Measurements from ENCODE around the gene ACIN1.
A peak's percentile ranks its signal among the peaks of the same experiment; 100 is the strongest.

Gene ACIN1, protein sequence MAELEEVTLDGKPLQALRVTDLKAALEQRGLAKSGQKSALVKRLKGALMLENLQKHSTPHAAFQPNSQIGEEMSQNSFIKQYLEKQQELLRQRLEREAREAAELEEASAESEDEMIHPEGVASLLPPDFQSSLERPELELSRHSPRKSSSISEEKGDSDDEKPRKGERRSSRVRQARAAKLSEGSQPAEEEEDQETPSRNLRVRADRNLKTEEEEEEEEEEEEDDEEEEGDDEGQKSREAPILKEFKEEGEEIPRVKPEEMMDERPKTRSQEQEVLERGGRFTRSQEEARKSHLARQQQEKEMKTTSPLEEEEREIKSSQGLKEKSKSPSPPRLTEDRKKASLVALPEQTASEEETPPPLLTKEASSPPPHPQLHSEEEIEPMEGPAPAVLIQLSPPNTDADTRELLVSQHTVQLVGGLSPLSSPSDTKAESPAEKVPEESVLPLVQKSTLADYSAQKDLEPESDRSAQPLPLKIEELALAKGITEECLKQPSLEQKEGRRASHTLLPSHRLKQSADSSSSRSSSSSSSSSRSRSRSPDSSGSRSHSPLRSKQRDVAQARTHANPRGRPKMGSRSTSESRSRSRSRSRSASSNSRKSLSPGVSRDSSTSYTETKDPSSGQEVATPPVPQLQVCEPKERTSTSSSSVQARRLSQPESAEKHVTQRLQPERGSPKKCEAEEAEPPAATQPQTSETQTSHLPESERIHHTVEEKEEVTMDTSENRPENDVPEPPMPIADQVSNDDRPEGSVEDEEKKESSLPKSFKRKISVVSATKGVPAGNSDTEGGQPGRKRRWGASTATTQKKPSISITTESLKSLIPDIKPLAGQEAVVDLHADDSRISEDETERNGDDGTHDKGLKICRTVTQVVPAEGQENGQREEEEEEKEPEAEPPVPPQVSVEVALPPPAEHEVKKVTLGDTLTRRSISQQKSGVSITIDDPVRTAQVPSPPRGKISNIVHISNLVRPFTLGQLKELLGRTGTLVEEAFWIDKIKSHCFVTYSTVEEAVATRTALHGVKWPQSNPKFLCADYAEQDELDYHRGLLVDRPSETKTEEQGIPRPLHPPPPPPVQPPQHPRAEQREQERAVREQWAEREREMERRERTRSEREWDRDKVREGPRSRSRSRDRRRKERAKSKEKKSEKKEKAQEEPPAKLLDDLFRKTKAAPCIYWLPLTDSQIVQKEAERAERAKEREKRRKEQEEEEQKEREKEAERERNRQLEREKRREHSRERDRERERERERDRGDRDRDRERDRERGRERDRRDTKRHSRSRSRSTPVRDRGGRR

DNA sequence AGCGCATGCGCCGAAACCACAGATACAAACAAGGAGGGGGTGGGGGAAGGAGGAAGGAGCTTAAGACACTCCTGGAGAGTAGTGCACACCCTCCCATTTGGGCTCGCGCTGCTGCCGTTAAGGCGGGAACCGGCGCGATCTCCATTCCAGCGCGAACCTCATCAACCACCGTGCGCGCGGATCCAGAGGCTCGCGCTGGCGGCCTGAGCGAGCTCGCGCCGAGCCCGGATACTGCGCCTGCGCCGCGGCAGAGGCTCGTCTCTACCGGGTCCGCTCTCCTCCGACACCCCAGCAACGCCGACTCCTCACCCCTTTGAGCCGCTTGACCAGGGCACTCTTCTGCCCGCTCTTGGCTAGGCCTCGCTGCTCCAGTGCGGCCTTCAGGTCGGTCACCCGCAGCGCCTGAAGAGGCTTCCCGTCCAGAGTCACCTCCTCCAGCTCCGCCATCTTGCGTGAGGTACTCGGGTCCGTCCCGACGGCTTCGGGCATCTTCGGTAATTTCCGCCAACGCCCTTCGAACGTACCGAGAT lies at the start of gene ACIN1:
Gene ACIN1, minus strand, starts transcription at position 471 of the 530 bp plus-strand sequence. Its CDS starts 24 bp downstream, at position 447.
- TF ChIP-seq ZBTB7A (IDR thresholded peaks at IDR 0.05; ENCODE audit: low read depth) (no peak), YY1 (IDR thresholded peaks at IDR 0.05; ENCODE audit: low read depth) (peak; percentile 95), EGR1 (IDR thresholded peaks at IDR 0.05) (no peak), CEBPB (IDR thresholded peaks at IDR 0.05) (no peak), EP300 (IDR thresholded peaks at IDR 0.05; ENCODE audit: borderline replicate concordance) (no peak), RAD21 (IDR thresholded peaks at IDR 0.05; ENCODE audit: low read depth) (no peak), NFIC (IDR thresholded peaks at IDR 0.05) (no peak), TAF1 (IDR thresholded peaks at IDR 0.05; ENCODE audit: low read depth) (peak; percentile 91)
- TF ChIP-seq, protein P1, sequence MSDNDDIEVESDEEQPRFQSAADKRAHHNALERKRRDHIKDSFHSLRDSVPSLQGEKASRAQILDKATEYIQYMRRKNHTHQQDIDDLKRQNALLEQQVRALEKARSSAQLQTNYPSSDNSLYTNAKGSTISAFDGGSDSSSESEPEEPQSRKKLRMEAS (IDR thresholded peaks at IDR 0.05) = peak; percentile 50

DNA sequence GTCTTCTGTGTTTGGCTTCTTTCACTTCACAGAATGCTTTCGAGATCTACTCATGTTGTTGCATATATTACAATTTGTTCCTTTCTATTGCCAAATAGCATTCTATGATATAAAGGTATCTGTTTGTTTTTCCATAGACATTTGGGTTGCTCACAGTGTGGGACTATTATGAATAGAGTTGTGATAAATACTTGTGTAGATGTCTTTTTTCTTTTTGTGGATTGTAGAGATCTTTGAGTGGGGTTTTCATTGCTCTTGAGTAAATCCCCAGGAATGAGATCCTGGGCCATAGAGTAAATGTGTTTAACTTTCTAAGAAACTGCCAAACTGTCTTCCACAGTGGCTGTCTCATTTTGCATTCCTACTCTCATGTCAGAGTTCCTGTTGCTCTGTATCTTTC lies 49.0 kb upstream of the ACIN1 start:
- no peak for TF ChIP-seq ZBTB7A (IDR thresholded peaks at IDR 0.05; ENCODE audit: low read depth)

DNA sequence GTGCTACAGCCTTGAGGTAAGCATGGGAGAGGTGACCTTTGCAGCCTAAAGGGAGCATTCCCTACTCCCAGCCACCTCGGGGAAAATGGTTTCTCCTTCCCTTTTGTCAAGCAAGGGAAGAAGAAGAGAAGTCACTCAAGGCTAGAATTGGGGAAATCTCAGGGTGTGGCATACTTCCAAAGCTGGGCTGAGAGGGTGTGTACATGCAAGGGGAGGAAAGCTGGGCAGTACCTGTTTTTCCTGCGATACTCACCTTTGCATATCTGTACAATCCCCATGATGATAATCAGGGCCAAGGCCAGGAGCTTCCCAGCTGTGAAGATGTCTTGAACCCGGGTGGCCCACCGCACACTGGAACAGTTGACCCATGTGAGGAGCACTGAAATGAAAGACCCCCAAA lies 47.9 kb upstream of the ACIN1 start:
- TF ChIP-seq, protein P2, sequence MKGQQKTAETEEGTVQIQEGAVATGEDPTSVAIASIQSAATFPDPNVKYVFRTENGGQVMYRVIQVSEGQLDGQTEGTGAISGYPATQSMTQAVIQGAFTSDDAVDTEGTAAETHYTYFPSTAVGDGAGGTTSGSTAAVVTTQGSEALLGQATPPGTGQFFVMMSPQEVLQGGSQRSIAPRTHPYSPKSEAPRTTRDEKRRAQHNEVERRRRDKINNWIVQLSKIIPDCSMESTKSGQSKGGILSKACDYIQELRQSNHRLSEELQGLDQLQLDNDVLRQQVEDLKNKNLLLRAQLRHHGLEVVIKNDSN (IDR thresholded peaks at IDR 0.05) = no peak
- TF ChIP-seq EGR1 (IDR thresholded peaks at IDR 0.05) (no peak), TAF1 (IDR thresholded peaks at IDR 0.05; ENCODE audit: low read depth) (no peak), TCF12 (IDR thresholded peaks at IDR 0.05; ENCODE audit: low read depth) (no peak), TEAD4 (IDR thresholded peaks at IDR 0.05) (no peak)
- TF ChIP-seq, protein P3, sequence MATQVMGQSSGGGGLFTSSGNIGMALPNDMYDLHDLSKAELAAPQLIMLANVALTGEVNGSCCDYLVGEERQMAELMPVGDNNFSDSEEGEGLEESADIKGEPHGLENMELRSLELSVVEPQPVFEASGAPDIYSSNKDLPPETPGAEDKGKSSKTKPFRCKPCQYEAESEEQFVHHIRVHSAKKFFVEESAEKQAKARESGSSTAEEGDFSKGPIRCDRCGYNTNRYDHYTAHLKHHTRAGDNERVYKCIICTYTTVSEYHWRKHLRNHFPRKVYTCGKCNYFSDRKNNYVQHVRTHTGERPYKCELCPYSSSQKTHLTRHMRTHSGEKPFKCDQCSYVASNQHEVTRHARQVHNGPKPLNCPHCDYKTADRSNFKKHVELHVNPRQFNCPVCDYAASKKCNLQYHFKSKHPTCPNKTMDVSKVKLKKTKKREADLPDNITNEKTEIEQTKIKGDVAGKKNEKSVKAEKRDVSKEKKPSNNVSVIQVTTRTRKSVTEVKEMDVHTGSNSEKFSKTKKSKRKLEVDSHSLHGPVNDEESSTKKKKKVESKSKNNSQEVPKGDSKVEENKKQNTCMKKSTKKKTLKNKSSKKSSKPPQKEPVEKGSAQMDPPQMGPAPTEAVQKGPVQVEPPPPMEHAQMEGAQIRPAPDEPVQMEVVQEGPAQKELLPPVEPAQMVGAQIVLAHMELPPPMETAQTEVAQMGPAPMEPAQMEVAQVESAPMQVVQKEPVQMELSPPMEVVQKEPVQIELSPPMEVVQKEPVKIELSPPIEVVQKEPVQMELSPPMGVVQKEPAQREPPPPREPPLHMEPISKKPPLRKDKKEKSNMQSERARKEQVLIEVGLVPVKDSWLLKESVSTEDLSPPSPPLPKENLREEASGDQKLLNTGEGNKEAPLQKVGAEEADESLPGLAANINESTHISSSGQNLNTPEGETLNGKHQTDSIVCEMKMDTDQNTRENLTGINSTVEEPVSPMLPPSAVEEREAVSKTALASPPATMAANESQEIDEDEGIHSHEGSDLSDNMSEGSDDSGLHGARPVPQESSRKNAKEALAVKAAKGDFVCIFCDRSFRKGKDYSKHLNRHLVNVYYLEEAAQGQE (IDR thresholded peaks at IDR 0.05; ENCODE audit: low read depth) = no peak

DNA sequence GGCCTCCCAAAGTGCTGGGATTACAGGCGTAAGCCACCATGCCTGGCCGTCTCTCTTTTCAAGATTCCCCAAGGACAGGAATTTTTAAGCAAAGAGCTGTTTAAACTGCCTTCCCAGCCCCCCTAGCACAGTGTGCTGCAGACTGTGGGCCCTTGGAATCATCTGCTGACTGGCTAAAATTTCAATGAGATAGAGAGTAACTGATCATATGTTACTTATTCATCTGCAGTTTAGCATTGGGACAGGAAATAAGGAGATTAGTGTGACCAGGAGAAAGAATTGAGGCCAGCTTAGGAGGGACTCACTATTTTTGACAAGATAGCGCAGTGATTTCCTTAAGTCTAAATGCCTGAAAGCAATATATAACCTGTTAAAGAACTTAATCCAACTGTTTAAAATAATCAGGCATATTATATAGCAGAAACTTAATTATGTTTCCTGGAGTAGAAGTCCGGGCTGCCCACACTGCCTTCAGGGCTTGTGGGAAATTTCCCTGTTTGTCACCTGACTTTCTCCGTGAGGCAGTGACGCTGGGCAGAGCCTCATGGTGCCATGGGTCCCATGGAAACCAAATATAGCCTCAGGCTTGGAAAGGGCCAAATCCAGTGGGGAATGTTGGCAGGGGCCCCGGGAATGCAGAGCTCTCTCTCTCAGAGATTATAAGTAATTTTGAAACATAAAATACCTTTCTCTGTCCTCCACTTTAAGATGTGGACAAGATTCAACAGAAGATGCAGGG lies 46.9 kb upstream of the ACIN1 start:
- TF ChIP-seq, protein P2 (IDR thresholded peaks at IDR 0.05) = peak; percentile 67
- TF ChIP-seq, protein P3 (IDR thresholded peaks at IDR 0.05; ENCODE audit: low read depth) = no peak

DNA sequence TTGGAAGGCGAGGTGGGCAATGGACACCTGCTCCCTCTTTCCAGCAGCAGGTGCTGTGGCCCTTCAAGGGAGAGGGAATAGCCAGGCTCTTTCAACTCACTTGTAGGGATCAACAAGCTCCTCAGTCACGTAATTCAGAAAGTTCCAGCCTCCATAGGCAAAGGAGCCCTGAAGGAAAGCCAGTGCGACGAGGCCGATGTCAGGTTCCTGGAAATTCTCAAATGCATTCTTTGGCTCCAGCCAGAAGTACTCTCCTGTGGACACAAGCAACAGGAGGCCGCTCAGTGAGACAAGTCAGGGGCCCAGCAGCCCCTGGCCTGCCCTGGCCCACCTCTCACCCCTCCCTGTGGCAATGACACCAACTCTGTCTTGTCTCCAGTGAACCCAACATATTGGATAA lies 45.4 kb upstream of the ACIN1 start:
- TF ChIP-seq RAD21 (IDR thresholded peaks at IDR 0.05; ENCODE audit: low read depth) (no peak), NFIC (IDR thresholded peaks at IDR 0.05) (no peak), ZBTB7A (IDR thresholded peaks at IDR 0.05; ENCODE audit: low read depth) (no peak), EGR1 (IDR thresholded peaks at IDR 0.05) (no peak), CEBPB (IDR thresholded peaks at IDR 0.05) (no peak), TCF12 (IDR thresholded peaks at IDR 0.05; ENCODE audit: low read depth) (no peak)
- TF ChIP-seq, protein P3 (IDR thresholded peaks at IDR 0.05; ENCODE audit: low read depth) = no peak

Data from Ishikawa (cell line).